IgD-negative memory B cell (primary cell): Measurements from ENCODE around the gene SCRN1. TPM values are rescaled to one million over a fixed set of nuclear protein-coding genes. Genes with fewer than 3 reads are reported as not detected.
"Not testable (repeated sequence)": the region's sequence is repeated elsewhere in the genome, so short reads cannot be mapped to it uniquely, and the experiment has no call there.

Experiments
- H3K27ac Mint-ChIP-seq, 3 donors: one replicate each; pipeline ENCODE4 v1.8.0; 2020 to 2022; ENCODE audit warnings: mild to moderate bottlenecking in 3 of 3, mixed read lengths in 3 of 3, moderate library complexity in 1 of 3
- H3K27me3 Mint-ChIP-seq: one replicate; pipeline ENCODE4 v1.8.0; 2021; ENCODE audit warnings: mixed read lengths
- H3K36me3 Mint-ChIP-seq: one replicate; pipeline ENCODE4 v1.8.0; 2020; ENCODE audit warnings: mild to moderate bottlenecking, mixed read lengths
- H3K4me1 Mint-ChIP-seq, 3 donors: one replicate each; pipeline ENCODE4 v1.8.0; 2020 to 2022; ENCODE audit warnings: mixed read lengths in 3 of 3, mild to moderate bottlenecking in 1 of 3
- H3K4me3 Mint-ChIP-seq, 4 donors: one replicate each; pipeline ENCODE4 v1.8.0; 2020 to 2022; ENCODE audit warnings: mild to moderate bottlenecking in 4 of 4, mixed read lengths in 4 of 4, moderate library complexity in 3 of 4
- H3K9me3 Mint-ChIP-seq, 3 donors: one replicate each; pipeline ENCODE4 v1.8.0; 2020 to 2021; ENCODE audit warnings: mixed read lengths in 3 of 3, mild to moderate bottlenecking in 1 of 3
- polyA plus RNA-seq: library from polyadenylated mRNA; unstranded; fragments of 300-500 nt; fragmentation: Illumina TruSeq; gene quantifications from one replicate; pipeline ENCODE4 v1.2.3, GENCODE V29; 2021

The SCRN1 gene
- polyA plus RNA-seq, 1 donor from 2014 or later, result 55.5 TPM

- H3K27ac Mint-ChIP-seq, result no peak overlapping the region
These were observed 70.8 kb downstream of the SCRN1 start for GRCh38 chr7:29918850-29919249.

GRCh38 chr7:29917641-29918040 lies 72.0 kb downstream of the SCRN1 start:
- Mint-ChIP-seq H3K27ac (no peak overlapping the region), H3K27me3 (no peaks in the 10 kb centered on the region), H3K9me3 (no peaks in the 10 kb centered on the region), H3K4me3 (no peak overlapping the region), H3K36me3 (peaks cover 5% of the 10 kb centered on the region), H3K4me1 (no peaks in the 10 kb centered on the region)

More at GRCh38 chr7:29918850-29919249, 70.8 kb downstream of the SCRN1 start:
- Mint-ChIP-seq H3K4me1 (no peaks in the 10 kb centered on the region), H3K9me3 (no peaks in the 10 kb centered on the region), H3K4me3 (no peak overlapping the region), H3K36me3 (peaks cover 3% of the 10 kb centered on the region), H3K27me3 (no peaks in the 10 kb centered on the region)

DNA sequence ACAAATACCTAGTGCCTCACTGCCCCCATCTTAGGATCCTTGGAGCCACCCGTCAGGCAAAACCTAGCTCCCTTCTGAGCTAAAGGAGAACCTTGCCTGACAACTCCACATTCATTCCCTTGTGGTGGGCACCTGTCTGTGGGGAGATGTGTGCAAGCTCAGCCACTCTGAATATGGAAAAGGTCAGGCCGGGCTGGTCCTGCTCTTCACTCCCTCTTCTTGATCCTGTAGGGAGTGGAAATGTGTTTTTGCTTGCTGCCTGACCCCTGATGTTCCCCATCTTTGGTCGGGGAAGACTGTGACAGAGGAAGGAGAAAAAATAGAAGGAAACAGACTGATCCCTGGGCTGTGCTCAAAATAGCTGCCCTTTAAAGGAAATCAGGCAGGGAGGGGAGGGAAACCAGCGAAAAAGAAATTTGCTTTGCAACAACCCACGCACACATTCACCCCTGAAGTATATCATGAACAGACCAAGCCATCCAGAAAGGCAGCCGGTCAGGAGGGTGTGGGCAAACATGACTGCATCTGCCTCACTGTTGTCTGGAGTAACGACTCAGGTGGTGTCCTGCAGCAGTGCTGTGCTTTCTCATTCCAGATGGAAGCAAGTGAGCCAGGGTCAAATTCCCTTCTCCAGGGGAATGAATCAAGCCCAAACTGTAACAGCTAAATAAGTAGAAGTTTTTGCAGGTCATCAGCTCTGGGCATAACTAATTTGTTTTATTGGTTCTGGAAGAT lies 74.0 kb downstream of the SCRN1 start:
- no peak overlapping the region for H3K27ac Mint-ChIP-seq
- no peaks in the 10 kb centered on the region for H3K9me3 Mint-ChIP-seq
- H3K36me3 Mint-ChIP-seq, result peaks cover 5% of the 10 kb centered on the region

DNA sequence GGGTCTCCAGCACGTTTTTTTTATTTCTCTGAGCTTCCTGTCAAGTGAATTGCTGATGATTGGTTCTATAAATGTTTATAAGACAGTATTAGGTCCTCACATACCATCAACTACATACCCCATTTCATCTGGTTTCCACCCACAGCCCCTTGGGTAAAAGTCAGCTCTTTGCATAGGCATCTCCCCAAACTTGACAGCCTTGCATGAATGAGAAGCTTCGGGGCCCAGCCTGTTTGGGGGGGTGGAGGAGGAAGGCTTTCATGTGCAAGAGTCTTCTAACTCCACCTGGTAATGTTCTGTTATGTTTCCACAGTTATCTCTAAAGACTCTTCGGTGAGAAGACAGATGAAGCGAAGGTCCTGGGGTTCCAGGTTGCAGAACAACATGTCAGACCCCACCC lies 75.4 kb downstream of the SCRN1 start:
- Mint-ChIP-seq H3K9me3 (no peaks in the 10 kb centered on the region), H3K4me1 (no peaks in the 10 kb centered on the region), H3K4me3 (no peak overlapping the region), H3K36me3 (peaks cover 3% of the 10 kb centered on the region), H3K27me3 (no peaks in the 10 kb centered on the region), H3K27ac (no peak overlapping the region)

More for the DNA sequence above, 74.0 kb downstream of the SCRN1 start:
- H3K27me3 Mint-ChIP-seq, result no peaks in the 10 kb centered on the region
- H3K4me3 Mint-ChIP-seq, result no peak overlapping the region
- H3K4me1 Mint-ChIP-seq, result no peaks in the 10 kb centered on the region

DNA sequence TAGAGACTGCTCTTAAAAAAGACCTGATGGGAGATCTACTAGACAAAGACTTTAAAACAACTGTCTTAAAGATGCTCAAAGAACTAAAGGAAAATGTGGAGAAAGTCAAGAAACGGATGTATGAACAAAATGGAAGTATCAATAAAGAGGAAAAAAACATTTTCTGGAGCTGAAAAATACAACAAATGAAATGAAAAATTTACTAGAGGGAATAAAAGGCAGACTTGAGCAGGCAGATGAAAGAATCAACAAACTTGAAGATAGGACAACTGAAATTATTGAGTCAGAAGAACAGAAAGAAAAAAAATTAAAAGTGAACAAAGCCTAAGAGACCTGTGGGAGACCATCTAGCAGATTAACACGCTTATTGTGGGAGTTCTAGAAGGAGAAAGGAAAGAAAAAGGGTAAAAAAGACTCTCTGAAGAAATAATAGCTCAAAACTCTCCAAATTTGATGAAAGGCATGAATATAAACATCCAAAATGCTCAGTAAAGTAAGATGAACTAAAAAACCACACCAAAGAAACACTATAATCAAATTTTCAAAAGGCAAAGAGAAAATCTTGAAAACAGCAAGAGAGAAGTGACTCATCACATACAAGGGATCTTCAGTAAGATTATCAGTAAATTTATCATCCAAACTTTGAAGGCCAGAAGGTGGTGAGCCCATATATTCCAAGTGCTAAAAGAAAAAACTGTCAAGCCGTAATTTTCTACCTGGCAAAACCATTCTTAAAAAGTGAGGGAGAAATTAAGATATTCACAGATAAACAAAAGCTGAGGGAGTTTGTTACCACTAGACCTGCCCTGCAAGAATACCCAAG lies 83.2 kb downstream of the SCRN1 start:
- peak overlapping the region in 1 of 4 donors; percentile 24 for H3K4me3 Mint-ChIP-seq
- no peak overlapping the region for H3K27ac Mint-ChIP-seq
- H3K27me3 Mint-ChIP-seq, result peaks cover 3% of the 10 kb centered on the region
- H3K9me3 Mint-ChIP-seq, result peaks cover 12 to 32% (median 22%) of the 10 kb centered on the region in 3 donors
- H3K4me1 Mint-ChIP-seq, result no peaks in the 10 kb centered on the region
- peaks cover 12% of the 10 kb centered on the region for H3K36me3 Mint-ChIP-seq

DNA sequence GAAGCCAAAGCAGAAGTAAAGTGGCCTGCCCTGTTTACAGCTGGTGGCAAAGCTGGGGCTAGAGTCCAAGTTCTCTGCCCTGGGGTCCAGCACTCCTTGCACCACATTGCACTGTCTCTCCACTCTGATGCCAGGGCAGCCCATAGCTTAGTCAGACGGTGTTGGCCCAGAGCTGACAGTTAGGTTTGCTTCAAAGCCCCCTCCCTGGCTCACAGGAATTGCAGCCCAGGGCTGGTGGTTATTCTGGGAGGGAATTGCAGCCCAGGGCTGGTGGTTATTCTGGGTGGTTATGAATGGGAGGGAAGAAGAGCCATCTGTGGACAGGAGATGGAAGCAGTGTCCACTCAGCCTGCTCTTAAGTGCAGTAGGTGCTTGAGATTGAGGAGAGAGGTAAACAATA lies 88.9 kb downstream of the SCRN1 start:
- Mint-ChIP-seq H3K27ac (no peak overlapping the region), H3K4me1 (no peaks in the 10 kb centered on the region), H3K36me3 (peaks cover 2% of the 10 kb centered on the region), H3K4me3 (no peak overlapping the region), H3K9me3 (peaks cover 7 to 18% (median 12%) of the 10 kb centered on the region in 3 donors), H3K27me3 (peaks cover 5% of the 10 kb centered on the region)

DNA sequence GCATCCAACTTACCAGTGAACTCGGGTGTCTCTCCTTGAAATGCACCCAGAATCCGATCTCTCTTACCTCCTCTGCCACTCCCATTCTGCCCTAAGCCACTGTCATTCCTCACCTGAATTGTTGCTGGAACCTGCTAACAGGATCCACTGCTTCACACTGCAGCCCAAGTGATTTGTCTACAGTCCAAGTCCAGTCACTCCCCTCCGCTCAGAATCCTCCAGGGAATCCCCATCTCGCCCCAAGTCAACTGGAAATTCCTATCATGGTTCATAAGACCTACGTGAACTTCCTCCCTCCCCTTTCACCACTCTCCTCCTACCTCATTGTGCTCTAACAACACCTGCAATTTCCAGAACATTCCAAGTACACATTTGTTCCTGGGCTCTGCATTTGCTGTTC lies 91.3 kb downstream of the SCRN1 start:
- no peaks in the 10 kb centered on the region for H3K4me1 Mint-ChIP-seq
- peaks cover 4 to 12% (median 7%) of the 10 kb centered on the region in 3 donors for H3K9me3 Mint-ChIP-seq
- no peak overlapping the region for H3K4me3 Mint-ChIP-seq
- H3K27ac Mint-ChIP-seq, result no peak overlapping the region
- H3K27me3 Mint-ChIP-seq, result peaks cover 2% of the 10 kb centered on the region
- H3K36me3 Mint-ChIP-seq, result peaks cover 2% of the 10 kb centered on the region

- Mint-ChIP-seq H3K27me3 (peaks cover 2% of the 10 kb centered on the region), H3K27ac (no peak overlapping the region), H3K4me1 (no peaks in the 10 kb centered on the region), H3K4me3 (no peak overlapping the region), H3K36me3 (peaks cover 2% of the 10 kb centered on the region), H3K9me3 (peaks cover 4 to 12% (median 7%) of the 10 kb centered on the region in 3 donors)
These were observed 92.8 kb downstream of the SCRN1 start for GRCh38 chr7:29896685-29897411.

DNA sequence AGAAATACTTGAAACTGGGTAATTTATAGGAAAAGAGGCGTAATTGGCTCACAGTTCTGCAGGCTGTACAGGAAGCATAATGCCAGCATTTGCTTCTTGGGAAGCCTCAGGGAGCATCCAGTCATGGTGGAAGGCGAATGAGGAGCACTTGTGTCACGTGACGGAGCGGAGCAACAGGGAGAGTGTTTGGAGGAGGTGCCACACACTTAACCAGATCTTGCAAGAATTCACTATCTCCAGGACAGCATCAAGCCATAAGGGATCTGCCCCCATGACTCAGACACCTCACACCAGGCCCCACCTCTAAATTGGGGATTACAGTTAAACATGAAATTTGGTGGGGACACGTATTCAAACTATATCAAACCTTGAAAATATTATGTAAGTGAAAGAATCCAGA lies 94.0 kb downstream of the SCRN1 start:
- no peaks in the 10 kb centered on the region for H3K36me3 Mint-ChIP-seq
- H3K4me1 Mint-ChIP-seq, result no peaks in the 10 kb centered on the region
- peaks cover 2% of the 10 kb centered on the region for H3K27me3 Mint-ChIP-seq
- H3K9me3 Mint-ChIP-seq, result peaks cover 4 to 12% (median 9%) of the 10 kb centered on the region in 3 donors
- no peak overlapping the region for H3K4me3 Mint-ChIP-seq
- no peak overlapping the region for H3K27ac Mint-ChIP-seq

DNA sequence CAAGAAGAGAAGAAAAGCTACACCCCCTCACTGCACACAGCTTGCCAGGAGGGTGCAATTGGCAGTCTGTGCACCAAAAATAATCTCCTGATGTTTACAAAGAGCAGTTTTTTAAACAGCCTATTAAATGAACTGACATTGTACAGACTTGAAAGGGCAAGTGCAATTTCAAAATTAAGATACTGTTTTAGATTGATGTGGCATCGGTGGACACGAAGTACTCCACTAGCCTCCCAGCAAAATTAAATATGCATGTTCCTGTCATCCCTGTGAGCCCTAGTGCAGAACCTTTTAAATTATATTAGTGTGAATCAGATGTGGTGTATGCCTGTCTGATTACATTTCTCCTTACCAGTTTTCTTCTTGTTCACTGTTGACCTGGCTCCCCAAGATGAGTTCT lies 95.3 kb downstream of the SCRN1 start:
- peaks cover 4 to 11% (median 9%) of the 10 kb centered on the region in 3 donors for H3K9me3 Mint-ChIP-seq
- no peaks in the 10 kb centered on the region for H3K27me3 Mint-ChIP-seq
- H3K27ac Mint-ChIP-seq, result no peak overlapping the region
- peaks cover 2% of the 10 kb centered on the region for H3K36me3 Mint-ChIP-seq
- H3K4me3 Mint-ChIP-seq, result no peak overlapping the region
- H3K4me1 Mint-ChIP-seq, result no peaks in the 10 kb centered on the region

DNA sequence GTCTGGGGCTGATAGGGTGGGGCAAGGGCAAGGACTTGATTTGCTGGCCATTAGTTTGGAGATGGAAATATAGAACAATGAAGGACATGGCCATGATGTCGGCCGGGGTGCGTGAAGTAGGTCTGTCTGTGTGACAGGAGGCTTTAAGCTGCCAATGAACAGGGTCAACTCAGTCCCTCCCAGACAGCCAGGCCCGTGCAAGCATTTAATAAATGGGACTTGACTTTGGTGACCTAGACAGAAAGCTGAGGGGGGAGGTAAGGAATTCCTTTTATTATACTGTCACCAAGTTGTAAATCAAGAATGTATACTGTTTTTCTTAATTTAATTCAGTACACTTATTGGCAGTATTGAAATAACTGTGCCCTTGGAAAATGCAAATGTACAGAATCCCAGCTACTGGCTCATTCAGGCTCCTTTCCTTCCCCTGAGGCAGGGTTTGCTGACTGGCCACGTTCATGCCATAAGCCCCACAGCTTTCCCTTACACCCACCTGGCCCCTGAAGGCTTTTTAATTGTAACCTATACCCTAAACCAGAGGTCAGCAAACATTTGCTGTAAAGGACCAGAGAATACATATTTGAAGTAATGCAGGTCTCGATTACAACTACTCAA lies 96.1 kb downstream of the SCRN1 start:
- H3K4me1 Mint-ChIP-seq, result no peaks in the 10 kb centered on the region

GRCh38 chr7:29892231-29892630 lies 97.4 kb downstream of the SCRN1 start:
- H3K27me3 Mint-ChIP-seq, result no peaks in the 10 kb centered on the region
- H3K27ac Mint-ChIP-seq, result no peak overlapping the region
- H3K9me3 Mint-ChIP-seq, result peaks cover 4 to 5% (median 5%) of the 10 kb centered on the region in 3 donors

More for the DNA sequence above, 96.1 kb downstream of the SCRN1 start:
- Mint-ChIP-seq H3K27ac (no peak overlapping the region), H3K36me3 (peaks cover 2% of the 10 kb centered on the region), H3K27me3 (no peaks in the 10 kb centered on the region), H3K9me3 (peaks cover 4 to 8% (median 5%) of the 10 kb centered on the region in 3 donors), H3K4me3 (no peak overlapping the region)

GRCh38 chr7:29891766-29892165 lies 97.8 kb downstream of the SCRN1 start:
- H3K4me1 Mint-ChIP-seq, result no peaks in the 10 kb centered on the region
- H3K9me3 Mint-ChIP-seq, result peaks cover under 1 to 5% (median 2%) of the 10 kb centered on the region in 3 donors
- H3K27ac Mint-ChIP-seq, result no peak overlapping the region
- no peak overlapping the region for H3K4me3 Mint-ChIP-seq
- H3K36me3 Mint-ChIP-seq, result peaks cover 2% of the 10 kb centered on the region
- H3K27me3 Mint-ChIP-seq, result no peaks in the 10 kb centered on the region

More at GRCh38 chr7:29892231-29892630, 97.4 kb downstream of the SCRN1 start:
- H3K4me3 Mint-ChIP-seq, result no peak overlapping the region
- H3K36me3 Mint-ChIP-seq, result peaks cover 2% of the 10 kb centered on the region
- H3K4me1 Mint-ChIP-seq, result no peaks in the 10 kb centered on the region

DNA sequence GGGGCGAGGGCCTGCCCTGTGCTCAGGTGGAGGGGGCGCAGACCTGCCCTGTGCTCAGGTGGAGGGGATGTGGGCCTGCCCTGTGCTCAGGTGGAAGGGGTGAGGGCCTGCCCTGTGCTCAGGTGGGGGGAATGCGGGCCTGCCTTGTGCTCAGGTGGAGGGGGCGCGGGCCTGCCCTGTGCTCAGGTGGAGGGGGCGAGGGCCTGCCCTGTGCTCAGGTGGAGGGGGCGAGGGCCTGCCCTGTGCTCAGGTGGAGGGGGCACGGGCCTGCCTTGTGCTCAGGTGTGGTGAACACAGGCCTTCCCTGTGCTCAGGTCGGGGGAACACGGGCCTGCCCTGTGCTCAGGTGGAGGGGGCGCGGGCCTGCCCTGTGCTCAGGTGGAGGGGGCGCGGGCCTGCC lies 98.8 kb downstream of the SCRN1 start:
- H3K27ac Mint-ChIP-seq, H3K4me3 Mint-ChIP-seq, H3K4me1 Mint-ChIP-seq, H3K9me3 Mint-ChIP-seq, H3K36me3 Mint-ChIP-seq, H3K27me3 Mint-ChIP-seq: not testable (repeated sequence)

GRCh38 chr7:29890251-29890650 lies 99.3 kb downstream of the SCRN1 start:
- Mint-ChIP-seq H3K27me3 (no peaks in the 10 kb centered on the region), H3K4me1 (no peaks in the 10 kb centered on the region), H3K4me3 (no peak overlapping the region), H3K27ac (no peak overlapping the region), H3K36me3 (peaks cover 2% of the 10 kb centered on the region), H3K9me3 (peaks cover 0 to 2% (median 0%) of the 10 kb centered on the region in 3 donors)
